GM21786 (cell line): Measurements from ENCODE around the gene GJD2.

Experiments used
- ATAC-seq: cut with Tn5 transposase; IDR thresholded peaks from one replicate; pipeline ENCODE4 v1.9.1; 2021; ENCODE audit not compliant: unreplicated experiment

Gene GJD2

GRCh38 chr15:34773917-34774316 is 19.1 kb upstream of the GJD2 start:
- ATAC-seq: no peak

GRCh38 chr15:34773013-34773412 is 18.2 kb upstream of the GJD2 start:
- ATAC-seq: no peak

GRCh38 chr15:34772312-34772711 is 17.5 kb upstream of the GJD2 start:
- no peak for ATAC-seq

- ATAC-seq: no peak
These were observed 14.9 kb upstream of the GJD2 start for GRCh38 chr15:34769711-34770110.

DNA sequence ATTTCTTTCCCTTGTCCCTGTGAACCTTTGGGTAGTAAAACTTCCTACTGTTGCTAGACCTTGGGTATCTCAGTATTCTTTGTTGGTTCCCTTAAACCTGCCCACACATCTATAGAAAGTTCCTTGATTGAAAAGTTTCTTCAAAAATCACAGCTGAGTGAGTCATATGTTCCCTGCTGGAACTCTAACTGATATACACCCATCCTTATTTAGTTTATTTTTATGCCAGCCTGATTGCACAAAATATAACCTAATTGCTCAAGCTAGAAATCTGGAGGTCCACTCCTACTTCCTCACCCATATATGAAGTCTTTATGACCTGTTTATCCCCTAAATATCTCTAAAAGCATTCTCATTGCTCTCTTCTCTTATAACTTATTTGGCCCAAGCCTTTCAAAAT is 13.7 kb upstream of the GJD2 start:
- ATAC-seq: no peak

DNA sequence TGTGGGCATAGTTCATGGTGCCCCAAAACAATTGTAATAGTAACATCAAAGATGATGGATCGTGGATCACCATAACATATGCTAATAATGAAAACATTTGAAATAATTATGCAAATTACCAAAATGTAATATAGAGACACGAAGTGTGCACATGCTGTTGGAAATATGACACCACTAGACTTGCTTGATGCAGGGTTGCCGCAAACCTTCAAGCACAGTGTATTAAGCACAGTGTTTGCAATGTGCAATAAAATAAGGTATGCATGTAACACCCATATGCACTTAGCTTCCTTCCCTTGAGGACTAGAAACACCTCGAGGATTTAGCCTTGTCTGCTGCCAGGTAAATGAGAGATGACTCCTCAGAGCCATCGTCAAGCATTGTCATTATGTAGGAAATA is 10.9 kb upstream of the GJD2 start:
- ATAC-seq: no peak

DNA sequence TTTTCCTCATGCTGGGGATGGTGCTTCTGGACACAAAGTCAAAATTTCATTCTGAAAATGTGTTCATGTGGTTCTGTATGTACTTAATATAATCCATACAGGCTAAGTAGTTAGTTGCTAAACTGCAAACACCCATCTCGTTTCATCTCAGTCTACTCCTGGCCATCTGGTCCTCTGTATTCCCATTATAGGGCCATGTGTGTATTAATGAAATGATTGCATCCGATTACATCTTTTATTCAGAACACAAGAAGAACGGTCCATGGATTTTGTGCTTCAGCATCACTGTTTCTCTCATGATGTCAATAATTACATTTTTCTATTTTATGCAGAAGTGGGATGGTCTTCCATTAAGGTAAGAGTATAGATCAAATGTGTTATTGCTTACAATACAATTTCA is 6.1 kb upstream of the GJD2 start:
- ATAC-seq: no peak

DNA sequence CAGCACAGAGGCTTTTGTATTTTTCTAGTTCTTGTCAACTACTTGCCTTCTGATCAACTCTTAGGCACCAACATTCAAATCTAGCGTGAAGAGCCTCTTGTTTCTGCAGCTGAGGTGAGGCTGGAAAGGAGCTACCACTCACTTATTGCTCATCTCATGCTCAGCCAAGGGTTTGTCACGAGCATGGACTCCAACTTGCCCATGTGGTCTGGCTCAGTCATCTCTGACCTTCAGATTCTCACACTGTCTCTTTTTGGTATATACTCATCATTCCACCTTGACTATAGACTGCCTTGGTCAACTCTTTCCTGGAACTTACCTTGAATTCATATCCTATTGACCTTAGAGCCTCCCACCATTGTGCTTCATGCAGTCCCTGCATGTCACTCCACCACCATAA is 5.2 kb upstream of the GJD2 start:
- ATAC-seq: no peak

DNA sequence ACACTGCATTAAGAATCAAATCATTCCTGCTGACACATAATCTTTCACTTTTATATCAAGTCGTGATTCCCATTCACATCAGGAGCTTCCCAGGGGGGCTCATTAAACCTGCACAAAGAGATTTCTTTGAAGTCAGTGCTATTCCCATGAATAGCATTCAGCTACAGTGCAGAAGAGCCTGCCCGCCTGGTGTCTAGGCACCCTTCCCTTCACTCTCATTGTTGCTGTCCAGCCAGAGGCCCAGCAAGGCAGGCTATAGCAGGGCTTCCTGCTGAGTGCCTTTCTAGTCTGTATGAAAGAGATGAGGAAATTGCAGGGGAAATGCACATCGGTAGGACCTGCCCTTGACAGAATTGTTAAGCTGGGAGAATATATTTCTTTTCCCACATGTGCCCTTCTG is 4.5 kb upstream of the GJD2 start:
- no peak for ATAC-seq

DNA sequence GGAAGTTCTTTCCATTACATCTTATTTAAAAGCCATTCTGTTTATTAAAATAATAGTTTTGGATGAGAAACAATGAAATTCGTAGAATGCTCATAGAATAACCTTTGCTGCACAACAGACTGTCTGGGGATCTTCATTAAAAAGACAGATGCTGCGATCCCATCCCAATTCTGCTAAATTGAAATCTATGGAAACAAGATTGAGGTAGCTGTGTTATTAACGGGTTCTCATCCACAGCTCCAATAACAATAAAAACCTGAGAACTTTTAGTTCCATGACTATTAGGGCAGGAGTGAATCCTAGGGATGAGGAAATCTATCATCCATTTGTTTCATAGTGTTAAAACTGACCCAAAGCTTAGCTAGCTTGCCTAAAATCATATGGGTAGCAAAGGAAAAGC is 2.5 kb upstream of the GJD2 start:
- ATAC-seq: no peak

GRCh38 chr15:34755419-34755773 is 598 bp upstream of the GJD2 start:
- no peak for ATAC-seq

DNA sequence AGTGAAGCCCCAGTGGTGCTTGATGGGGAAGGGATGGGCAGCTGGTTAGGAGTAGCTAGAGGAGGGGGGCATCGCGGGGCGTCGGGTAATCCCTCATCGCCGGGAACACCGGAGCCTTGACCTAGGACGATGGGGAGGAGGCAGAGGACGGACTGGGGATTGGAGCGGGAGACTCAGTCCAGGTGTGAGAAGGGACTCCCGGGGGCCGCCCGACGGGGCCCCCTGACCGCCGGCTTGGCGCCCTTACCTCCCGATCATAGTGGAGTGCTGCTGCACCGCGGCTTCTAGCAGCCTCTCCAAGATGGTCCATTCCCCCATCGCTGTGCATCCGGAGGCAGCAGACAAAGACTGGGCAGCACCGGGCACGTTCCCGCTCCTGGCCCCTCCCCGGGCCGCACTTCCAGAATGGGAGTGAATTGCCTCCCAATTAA is 612 bp downstream of the GJD2 start:
- ATAC-seq: no peak

GRCh38 chr15:34753236-34753894 is 1.4 kb downstream of the GJD2 start:
- ATAC-seq: no peak

- ATAC-seq: no peak
These were observed 5.1 kb downstream of the GJD2 start for GRCh38 chr15:34749691-34750090.

DNA sequence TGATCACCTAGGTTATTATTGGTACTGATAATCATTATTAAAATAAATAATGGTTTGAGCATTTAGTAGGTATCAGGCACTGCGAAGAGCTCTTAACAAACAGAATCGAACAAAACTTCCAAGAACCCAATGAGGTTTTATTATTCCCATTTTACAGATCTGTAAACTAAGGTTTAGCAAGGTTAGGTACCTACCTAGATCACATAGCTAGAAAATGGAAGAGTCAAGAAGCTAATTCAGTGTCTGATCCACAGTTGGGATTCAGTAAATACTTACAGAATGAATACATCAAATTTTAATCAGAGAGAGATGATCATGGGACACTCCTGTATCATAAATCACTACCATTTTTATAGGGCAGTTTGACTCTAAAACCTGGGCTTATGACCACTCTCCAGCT is 15.5 kb downstream of the GJD2 start:
- ATAC-seq: no peak

DNA sequence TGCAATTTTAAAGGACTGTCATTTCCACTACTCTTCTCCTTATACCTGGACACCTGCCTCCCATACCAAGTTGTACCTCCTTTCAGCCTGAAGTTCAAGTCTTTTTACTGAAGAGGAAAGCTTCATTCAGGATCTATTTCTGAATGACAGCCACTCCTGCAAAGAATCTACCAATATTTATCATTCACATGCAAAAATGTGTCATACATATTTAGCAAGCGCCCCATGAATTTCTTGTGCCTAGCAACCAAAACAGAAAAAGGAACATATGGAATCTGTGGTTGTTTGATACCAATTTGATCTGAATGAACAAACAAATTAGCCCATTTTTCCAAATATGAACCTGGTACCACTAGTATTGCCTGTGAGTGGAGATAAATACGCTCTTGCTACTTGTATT is 16.8 kb downstream of the GJD2 start:
- no peak for ATAC-seq

- ATAC-seq: no peak
These were observed 17.3 kb downstream of the GJD2 start for GRCh38 chr15:34737477-34737876.

- no peak for ATAC-seq
These were observed 20.5 kb downstream of the GJD2 start for GRCh38 chr15:34734303-34734702.

DNA sequence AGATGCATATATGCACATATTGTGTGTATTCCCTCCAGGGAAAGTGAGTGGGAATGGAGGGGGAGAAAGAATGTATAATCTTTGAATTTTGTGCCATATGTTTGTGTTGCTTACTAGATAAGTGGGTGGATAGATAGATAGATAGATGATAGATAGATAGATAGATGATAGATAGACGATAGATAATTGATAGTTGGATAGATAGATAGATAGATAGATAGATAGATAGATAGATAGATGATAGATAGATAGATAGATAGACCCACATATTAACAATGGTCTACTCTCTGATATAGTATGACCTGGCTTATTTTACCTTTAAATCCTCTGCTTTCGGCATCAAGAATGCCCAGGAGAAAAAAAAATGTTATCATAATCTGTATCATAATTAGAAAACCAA is 21.2 kb downstream of the GJD2 start:
- ATAC-seq: no peak

DNA sequence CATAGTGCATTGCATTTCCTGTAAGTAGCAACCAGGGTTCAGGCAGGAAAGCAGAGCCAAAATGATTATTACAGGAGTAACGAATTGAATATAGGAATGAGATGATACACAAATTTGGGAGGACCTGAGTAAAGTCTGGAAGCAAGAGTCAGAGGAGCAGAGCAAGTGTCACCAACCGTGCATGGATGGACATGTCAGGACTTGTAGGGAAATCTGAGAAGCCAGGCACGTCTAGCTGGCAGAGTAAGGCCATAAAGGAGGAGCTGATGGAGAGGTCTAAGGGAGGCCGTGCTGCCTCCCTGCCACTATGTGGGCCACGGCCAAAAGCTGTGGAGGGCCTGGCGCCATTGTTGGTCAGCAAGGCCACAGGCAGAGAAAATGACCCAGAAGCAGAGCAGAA is 22.4 kb downstream of the GJD2 start:
- ATAC-seq: no peak

GRCh38 chr15:34730701-34731100 is 24.1 kb downstream of the GJD2 start:
- ATAC-seq: no peak

GRCh38 chr15:34729886-34730285 is 24.9 kb downstream of the GJD2 start:
- ATAC-seq: no peak

DNA sequence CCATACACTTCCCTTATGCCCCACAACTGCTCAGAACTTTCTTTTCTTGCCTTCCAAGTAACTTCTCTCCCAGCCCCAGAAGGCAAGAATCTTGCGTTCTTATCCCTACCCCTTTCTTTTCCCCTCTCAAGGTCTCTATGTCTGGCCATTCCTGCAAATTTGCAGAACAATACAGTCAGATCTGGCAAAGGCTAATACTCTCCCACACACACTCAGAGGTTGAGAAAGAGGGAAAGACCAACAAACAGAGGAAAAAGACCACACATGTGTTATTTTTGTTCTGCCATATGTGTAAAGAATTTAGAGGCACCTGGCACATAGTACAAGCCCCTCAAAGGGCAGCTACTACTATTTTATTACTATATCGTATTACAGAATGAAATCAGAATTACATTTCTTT is 25.7 kb downstream of the GJD2 start:
- ATAC-seq: no peak
